Measurements from ENCODE around the gene AK8.
A peak's percentile ranks its signal among the peaks of the same experiment; 100 is the strongest.

AK8 gene

GRCh38 chr9:132877824-132878694 is at the start of gene AK8:
Gene AK8, minus strand, starts transcription at chr9:132878284. Its CDS starts 29 bp downstream, at chr9:132878255.
- peak in 12 of 14 donors; percentile 32 to 82 (median 46) for DNase-seq

GRCh38 chr9:132927704-132928103 is 49.6 kb upstream of the AK8 start:
- DNase-seq: no peak

GRCh38 chr9:132923346-132923902 is 45.3 kb upstream of the AK8 start:
- no peak for DNase-seq

- DNase-seq: no peak
These were observed 41.7 kb upstream of the AK8 start for GRCh38 chr9:132919614-132920268.

- DNase-seq: no peak
These were observed 36.8 kb upstream of the AK8 start for GRCh38 chr9:132914924-132915323.

GRCh38 chr9:132912131-132912530 is 34.0 kb upstream of the AK8 start:
- no peak for DNase-seq

- no peak for DNase-seq
These were observed 32.3 kb upstream of the AK8 start for GRCh38 chr9:132910376-132910775.

GRCh38 chr9:132909311-132909710 is 31.2 kb upstream of the AK8 start:
- DNase-seq: no peak

- no peak for DNase-seq
These were observed 30.6 kb upstream of the AK8 start for GRCh38 chr9:132908635-132909034.

GRCh38 chr9:132905726-132906125 is 27.6 kb upstream of the AK8 start:
- no peak for DNase-seq

GRCh38 chr9:132903574-132904492 is 25.7 kb upstream of the AK8 start:
- DNase-seq: no peak

GRCh38 chr9:132901858-132902831 is 24.1 kb upstream of the AK8 start:
- peak in 12 of 14 donors; percentile 14 to 69 (median 60) for DNase-seq

GRCh38 chr9:132898051-132898450 is 20.0 kb upstream of the AK8 start:
- peak in 1 of 14 donors; percentile 81 for DNase-seq

GRCh38 chr9:132896906-132897305 is 18.8 kb upstream of the AK8 start:
- peak in 12 of 14 donors; percentile 31 to 68 (median 59) for DNase-seq

- no peak for DNase-seq
These were observed 18.2 kb upstream of the AK8 start for GRCh38 chr9:132896264-132896663.

GRCh38 chr9:132894862-132895835 is 17.1 kb upstream of the AK8 start:
- no peak for DNase-seq

- no peak for DNase-seq
These were observed 16.3 kb upstream of the AK8 start for GRCh38 chr9:132894346-132894745.

- DNase-seq: no peak
These were observed 14.3 kb upstream of the AK8 start for GRCh38 chr9:132892400-132892799.

- no peak for DNase-seq
These were observed 10.1 kb upstream of the AK8 start for GRCh38 chr9:132888151-132888550.

All from C1 segment of cervical spinal cord (tissue), 14 donors.